Fibroblast of skin of right quadriceps (primary cell): ENCODE measurements around the gene GPAT2.
A peak's percentile ranks its signal among the peaks of the same experiment; 100 is the strongest.
"Not testable (repeated sequence)": the region's sequence is repeated elsewhere in the genome, so short reads cannot be mapped to it uniquely, and the experiment has no call there.

ENCODE experiments used
- DNase-seq: peaks from one replicate; pipeline ENCODE4 v3.0.0-alpha.2; 2013

Gene GPAT2

GRCh38 chr2:96064047-96064675 is 29.4 kb upstream of the GPAT2 start:
- DNase-seq, result not testable (repeated sequence)

- peak; percentile 56 for DNase-seq
Measured at GRCh38 chr2:96063116-96063899, 28.6 kb upstream of the GPAT2 start.

DNA sequence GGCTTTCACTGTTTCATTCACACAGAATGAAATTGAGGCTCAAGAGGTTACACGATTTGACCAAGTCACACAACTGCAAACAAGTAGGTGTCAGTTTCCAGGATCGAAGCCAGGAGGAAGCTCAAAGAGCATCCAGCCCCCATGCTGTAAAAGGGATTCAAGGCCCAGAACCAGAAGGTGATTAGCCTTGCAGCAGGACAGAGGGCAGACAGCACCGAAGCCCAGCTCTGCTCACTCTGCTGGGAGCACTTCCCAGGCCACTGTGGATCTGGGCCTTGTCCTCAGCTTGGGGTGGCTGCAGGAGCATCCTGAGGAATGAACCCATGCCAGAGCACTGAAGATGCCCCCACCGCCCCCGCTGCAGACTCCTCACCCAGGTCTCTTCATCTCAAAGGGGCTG is 27.8 kb upstream of the GPAT2 start:
- not testable (repeated sequence) for DNase-seq

- DNase-seq, result not testable (repeated sequence)
Measured at GRCh38 chr2:96061901-96062300, 27.2 kb upstream of the GPAT2 start.

GRCh38 chr2:96061197-96061817 is 26.6 kb upstream of the GPAT2 start:
- DNase-seq, result not testable (repeated sequence)

- not testable (repeated sequence) for DNase-seq
Measured at GRCh38 chr2:96060325-96060724, 25.6 kb upstream of the GPAT2 start.

DNA sequence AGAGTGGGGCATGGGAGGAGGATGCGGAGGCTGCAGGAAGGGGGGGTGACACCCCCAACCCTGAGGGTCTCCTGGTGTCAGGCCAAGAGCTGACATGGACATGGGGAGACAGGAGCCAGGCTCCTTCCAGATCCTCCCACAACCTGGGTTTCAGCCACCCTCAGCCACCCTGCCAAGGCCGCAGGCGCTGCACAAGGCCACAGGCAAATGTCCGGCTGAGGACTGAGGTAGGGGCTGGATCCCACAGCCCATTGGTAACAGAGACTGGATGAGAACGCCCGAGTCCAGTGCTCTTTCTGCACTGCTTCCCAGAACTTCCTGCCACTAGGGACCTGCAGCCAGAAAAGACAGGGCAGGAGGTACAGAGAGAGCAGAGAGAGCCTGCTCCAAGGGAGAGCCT is 24.7 kb upstream of the GPAT2 start:
- not testable (repeated sequence) for DNase-seq

DNA sequence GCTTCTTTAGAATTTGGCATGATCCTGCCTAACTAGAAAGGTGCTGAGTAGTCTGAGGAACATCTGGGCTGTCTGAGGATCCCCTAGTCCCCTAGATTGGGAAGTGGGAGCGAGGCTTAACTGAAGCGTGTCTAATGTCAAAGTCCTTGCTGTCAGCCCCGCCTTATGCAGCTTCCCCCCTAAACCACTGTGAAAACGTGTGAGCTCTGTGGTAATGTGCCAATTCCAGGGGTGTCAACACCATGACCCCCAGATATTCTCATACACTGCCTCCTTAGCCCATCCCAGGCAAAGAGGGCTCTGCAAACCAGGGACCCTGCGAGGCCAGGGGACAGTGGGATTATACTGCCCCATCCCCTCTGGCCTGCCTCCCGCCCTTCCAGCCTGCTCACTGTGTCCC is 21.1 kb upstream of the GPAT2 start:
- not testable (repeated sequence) for DNase-seq

DNA sequence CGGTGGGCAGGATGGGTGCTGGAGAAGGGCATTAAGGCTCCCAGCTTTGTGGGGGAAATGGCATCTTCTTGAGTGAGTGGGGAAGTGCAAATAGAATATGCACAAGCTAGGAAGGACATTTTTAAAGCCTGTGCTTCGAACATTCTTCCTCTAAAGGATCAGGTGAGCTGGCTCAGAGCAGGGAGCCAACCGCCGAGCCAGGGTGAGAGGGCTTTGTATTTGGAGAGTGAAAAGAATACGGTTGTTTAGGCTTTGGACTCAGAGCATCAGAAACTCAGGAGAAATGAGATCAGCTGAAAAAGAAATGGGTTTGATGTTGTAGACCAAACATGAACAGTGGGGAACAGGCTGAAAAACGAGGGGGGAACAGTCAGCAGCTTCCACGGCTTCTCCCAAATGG is 19.8 kb upstream of the GPAT2 start:
- not testable (repeated sequence) for DNase-seq

- not testable (repeated sequence) for DNase-seq
Measured at GRCh38 chr2:96053385-96053784, 18.7 kb upstream of the GPAT2 start.

GRCh38 chr2:96052632-96053031 is 17.9 kb upstream of the GPAT2 start:
- DNase-seq, result not testable (repeated sequence)

- not testable (repeated sequence) for DNase-seq
Measured at GRCh38 chr2:96049917-96050262, 15.2 kb upstream of the GPAT2 start.

DNA sequence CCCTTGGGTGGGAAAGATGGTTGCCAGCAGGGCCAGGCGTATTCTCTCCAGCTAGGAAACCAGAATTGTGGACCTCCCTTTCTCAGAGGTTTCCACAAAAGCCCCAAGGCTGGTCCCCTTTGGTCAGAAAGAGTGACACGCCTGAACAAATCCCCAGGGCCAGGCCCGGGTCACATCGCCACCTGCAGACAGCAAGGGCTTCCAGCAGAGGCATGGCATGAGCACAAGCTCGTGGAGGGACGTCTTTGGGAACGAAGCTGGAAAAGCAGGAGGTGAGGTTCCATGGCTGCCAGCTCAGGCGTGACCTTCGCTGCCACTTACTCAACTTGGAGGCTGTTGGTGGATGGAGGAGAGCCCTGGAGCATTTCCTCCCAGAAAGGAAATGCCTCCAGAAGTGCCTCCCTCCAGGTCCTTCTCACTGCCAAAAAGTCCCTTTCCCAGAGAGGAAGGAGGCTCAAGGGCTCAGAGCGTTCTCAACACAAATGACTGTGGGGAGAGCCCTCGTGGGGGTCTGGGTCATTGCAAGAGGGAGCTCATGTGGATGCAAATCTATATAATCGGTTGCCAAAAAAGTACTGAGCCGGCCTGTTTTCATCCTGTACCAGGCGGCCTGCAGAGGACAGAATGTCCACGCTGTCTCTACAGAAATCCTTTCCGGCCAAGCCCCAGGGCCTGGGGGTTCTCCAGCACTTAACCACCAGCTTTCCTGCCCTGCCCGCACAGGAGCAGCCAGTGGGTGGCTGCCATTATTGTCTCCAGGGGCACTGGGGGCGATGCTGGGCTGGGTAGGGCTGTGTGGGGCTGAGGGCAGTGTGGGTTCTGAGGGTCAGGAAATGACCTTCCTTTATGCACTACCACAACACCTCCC is 14.6 kb upstream of the GPAT2 start:
- DNase-seq, result not testable (repeated sequence)

GRCh38 chr2:96035554-96035953 is 838 bp upstream of the GPAT2 start:
- DNase-seq, result not testable (repeated sequence)

- DNase-seq, result not testable (repeated sequence)
Measured at GRCh38 chr2:96033997-96034396, 719 bp downstream of the GPAT2 start.

- DNase-seq, result not testable (repeated sequence)
Measured at GRCh38 chr2:96027725-96028325, 6.9 kb downstream of the GPAT2 start.

- DNase-seq, result not testable (repeated sequence)
Measured at GRCh38 chr2:96025755-96026154, 9.0 kb downstream of the GPAT2 start.

DNA sequence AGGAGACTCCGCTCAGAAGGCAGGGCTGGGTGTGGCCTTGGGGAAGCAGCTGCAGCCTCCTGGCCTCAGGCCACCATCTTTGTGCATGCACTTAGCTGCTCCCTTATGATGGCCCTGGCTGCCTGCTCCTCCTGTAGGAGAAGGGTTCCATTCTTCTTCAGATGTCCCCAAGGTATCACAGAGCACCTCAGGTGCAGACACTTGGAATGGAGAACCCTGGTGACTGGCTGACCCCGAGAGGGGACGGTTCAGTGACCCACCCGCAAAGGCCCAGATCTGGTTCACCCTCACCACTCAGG is 9.6 kb downstream of the GPAT2 start:
- DNase-seq, result no peak

DNA sequence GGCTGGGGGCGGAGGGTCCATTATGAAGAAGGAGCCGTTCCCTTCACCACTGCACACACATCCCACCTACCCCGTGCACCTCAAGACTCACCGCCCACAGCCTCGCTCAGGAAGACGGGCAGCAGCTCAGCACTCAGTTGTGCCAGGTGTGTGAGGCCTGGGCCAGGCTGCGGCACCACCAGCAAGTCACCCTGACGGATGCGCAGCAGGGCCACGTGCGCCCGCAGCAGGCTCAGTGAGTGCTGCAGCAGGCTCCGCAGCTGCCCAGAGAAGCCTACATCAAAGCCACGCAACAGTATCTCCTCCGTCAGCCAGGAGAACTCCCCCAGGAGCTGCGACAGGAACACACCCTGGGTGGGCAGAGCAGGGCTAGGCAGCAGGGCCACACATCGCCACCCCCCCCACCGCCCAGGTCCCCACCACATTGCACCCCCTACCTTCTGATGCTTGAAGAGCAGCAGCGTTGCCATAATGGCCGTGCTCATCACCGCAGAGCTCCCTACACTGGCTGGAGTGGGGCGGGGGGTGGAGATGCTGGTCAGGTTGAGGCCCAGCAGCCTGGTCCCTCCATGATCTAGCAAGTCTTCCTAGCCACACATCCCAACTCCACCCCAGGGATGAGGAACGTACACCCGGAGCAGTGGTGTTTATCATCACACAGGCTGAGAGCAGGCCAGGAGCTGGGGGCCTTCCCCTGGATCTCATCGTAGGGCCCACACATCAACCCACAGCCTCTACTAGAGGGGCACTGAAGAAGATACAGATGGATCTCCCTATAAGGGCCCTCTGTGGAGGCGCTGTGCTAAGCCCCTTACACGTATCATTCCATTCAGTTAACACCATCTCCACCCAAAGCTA is 10.2 kb downstream of the GPAT2 start:
- no peak for DNase-seq

DNA sequence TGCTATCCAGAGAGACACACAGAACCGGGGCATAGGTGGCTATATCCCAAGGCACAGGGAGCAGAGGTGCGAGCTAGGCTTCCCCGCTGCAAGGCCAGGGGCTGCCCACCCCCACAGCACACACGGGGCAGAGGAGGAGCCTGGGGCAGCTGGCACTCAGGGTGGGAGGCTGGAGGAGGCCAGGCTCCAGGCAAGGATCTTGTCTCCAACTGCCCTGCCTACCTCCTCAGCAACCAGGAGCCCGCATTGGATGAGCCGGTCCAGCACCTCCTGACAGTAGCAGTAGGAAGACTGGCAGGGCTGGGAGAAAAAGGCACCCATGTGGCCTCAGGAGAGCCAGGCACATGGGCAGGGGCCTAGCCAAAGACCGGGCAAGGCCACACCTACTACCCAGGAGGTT is 11.0 kb downstream of the GPAT2 start:
- not testable (repeated sequence) for DNase-seq

GRCh38 chr2:96022701-96023447 is 11.8 kb downstream of the GPAT2 start:
- DNase-seq, result peak; percentile 62
